ENCODE data around the gene HRH3. TPM values are rescaled to one million over a fixed set of nuclear protein-coding genes. Genes with fewer than 3 reads are reported as not detected.

HRH3 gene
- total and polyA plus RNA-seq, 12 donors = 0.06 to 0.80 (median 0.11) TPM; not detected in 8

DNA sequence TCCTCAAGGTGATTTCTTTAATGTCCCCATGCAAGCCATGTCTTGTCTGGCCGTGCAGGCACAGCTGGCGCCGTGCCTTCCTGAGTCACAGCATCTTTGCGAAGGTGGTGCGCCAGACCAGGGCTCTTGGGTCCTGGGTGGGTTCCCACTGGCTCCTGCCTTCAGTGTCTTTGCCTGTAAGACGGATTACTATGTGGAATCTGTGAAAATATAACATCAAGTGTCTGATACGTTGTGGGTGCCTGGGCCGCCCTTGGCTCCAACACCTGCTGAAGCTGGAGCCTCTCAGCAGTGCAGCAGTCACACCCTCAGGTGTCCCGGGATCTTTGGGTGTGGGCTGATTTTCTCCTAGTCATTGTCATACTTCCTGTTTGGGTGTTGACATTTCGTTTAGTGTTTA lies 21.4 kb upstream of the HRH3 start:
- H3K4me1 ChIP-seq (replicated peaks in 1 of 2) = peaks cover 9 to 37% of the 10 kb centered on the region in 2 donors
- H3K27me3 ChIP-seq = no peaks in the 10 kb centered on the region
- H3K36me3 ChIP-seq (replicated peaks in 1 of 2) = peaks cover 0 to 3% of the 10 kb centered on the region in 2 donors
- no peak overlapping the region for H3K27ac ChIP-seq
- DNase-seq = no peak
- 78 to 83% (median 80%) methylated on average over 10 of the region's 10 CpGs for WGBS, 4 donors
- intact Hi-C loops (cut with DNase I) = no loop called here
- no peaks in the 10 kb centered on the region for H3K9me3 ChIP-seq (replicated peaks in 1 of 3)
- TF ChIP-seq CTCF (IDR thresholded peaks at IDR 0.05) = no peak
- no peak for TF ChIP-seq POLR2A (IDR thresholded peaks at IDR 0.05)
- no peak overlapping the region for H3K4me3 ChIP-seq

DNA sequence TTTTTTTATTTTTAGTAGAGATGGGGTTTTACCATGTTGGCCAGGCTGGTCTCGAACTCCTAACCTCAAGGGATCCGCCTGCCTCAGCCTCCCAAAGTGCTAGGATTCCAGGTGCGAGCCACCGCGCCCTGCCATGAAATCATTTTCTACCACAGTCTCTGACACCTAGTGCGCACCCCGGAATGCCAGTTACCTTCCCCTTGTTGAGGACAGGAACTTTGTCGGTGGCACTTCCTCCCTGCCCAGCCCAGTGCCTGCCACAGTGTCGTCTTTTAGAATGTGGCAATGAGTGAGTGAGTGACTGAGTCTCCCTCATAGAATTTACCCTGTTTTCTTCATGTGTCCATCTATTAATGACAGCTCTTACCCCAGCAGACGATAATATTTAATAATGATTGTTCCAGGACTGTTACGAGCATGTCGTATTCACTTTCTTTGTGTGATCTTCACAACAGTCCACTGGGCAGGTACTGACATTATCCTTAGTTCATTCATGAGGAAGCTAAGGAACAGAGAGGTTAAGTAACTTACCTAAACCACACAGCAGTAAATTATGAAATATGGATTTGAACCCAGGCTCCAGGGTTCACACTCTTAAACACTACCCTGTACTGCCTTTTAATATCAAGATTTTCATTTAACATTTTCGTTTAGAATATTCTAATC lies 20.1 kb upstream of the HRH3 start:
- no peak for DNase-seq
- Histone ChIP-seq H3K9me3 (replicated peaks in 1 of 3) (no peaks in the 10 kb centered on the region), H3K27ac (no peak overlapping the region), H3K27me3 (no peaks in the 10 kb centered on the region), H3K4me1 (replicated peaks in 1 of 2) (peaks cover 6 to 31% of the 10 kb centered on the region in 2 donors), H3K4me3 (no peak overlapping the region), H3K36me3 (replicated peaks in 1 of 2) (peaks cover 0 to 3% of the 10 kb centered on the region in 2 donors)
- TF ChIP-seq POLR2A (IDR thresholded peaks at IDR 0.05) (no peak), CTCF (IDR thresholded peaks at IDR 0.05) (no peak)
- whole genome bisulfite sequencing, 4 donors = 81 to 88% (median 86%) methylated on average over 13 of the region's 13 CpGs
- intact Hi-C loops (cut with DNase I) = no loop called here

GRCh38 chr20:62239278-62239879 lies 19.3 kb upstream of the HRH3 start:
- intact Hi-C loops (cut with DNase I) = no loop called here
- H3K27ac ChIP-seq = peak overlapping the region in 4 of 5 donors; percentile 63 to 87 (median 76)
- WGBS, 4 donors = 24 to 35% (median 27%) methylated on average over 23 of the region's 23 CpGs
- TF ChIP-seq CTCF (IDR thresholded peaks at IDR 0.05) = no peak
- TF ChIP-seq POLR2A (IDR thresholded peaks at IDR 0.05) = no peak
- H3K27me3 ChIP-seq = no peaks in the 10 kb centered on the region
- H3K4me1 ChIP-seq (replicated peaks in 1 of 2) = peaks cover 6 to 31% of the 10 kb centered on the region in 2 donors
- H3K36me3 ChIP-seq (replicated peaks in 1 of 2) = peaks cover 0 to 3% of the 10 kb centered on the region in 2 donors
- H3K9me3 ChIP-seq (replicated peaks in 1 of 3) = no peaks in the 10 kb centered on the region
- H3K4me3 ChIP-seq = peak overlapping the region in 2 of 4 donors; percentile 71 to 82
- DNase-seq = peak in 4 of 7 donors; percentile 26 to 39 (median 34)

GRCh38 chr20:62238569-62239277 lies 18.6 kb upstream of the HRH3 start:
- Histone ChIP-seq H3K4me3 (peak overlapping the region in 2 of 4 donors; percentile 71 to 82), H3K36me3 (replicated peaks in 1 of 2) (peaks cover 0 to 3% of the 10 kb centered on the region in 2 donors), H3K9me3 (replicated peaks in 1 of 3) (no peaks in the 10 kb centered on the region), H3K27ac (peak overlapping the region in 4 of 5 donors; percentile 63 to 87 (median 76)), H3K27me3 (no peaks in the 10 kb centered on the region), H3K4me1 (replicated peaks in 1 of 2) (peaks cover 6 to 31% of the 10 kb centered on the region in 2 donors)
- intact Hi-C loops (cut with DNase I) = no loop called here
- DNase-seq = peak in 2 of 7 donors; percentile 32 to 51
- 0 to 1% (median 1%) methylated on average over 12 to 70 of the region's 70 CpGs for whole genome bisulfite sequencing, 4 donors
- no peak for TF ChIP-seq CTCF (IDR thresholded peaks at IDR 0.05)
- peak in 1 of 2 donors; percentile 5 for TF ChIP-seq POLR2A (IDR thresholded peaks at IDR 0.05)
